ENCODE measurements around the gene ATP2A1.

- TF ChIP-seq CTCF (IDR thresholded peaks at IDR 0.05) (no peak), POLR2A (IDR thresholded peaks at IDR 0.05) (no peak)
Measured at GRCh38 chr16:28943281-28943680, 65.0 kb downstream of the ATP2A1 start.

Measured in uterus (tissue), 2 donors.